HG02798 (cell line): Measurements from ENCODE around the gene SUN1.
"Not testable (repeated sequence)": the region's sequence is repeated elsewhere in the genome, so short reads cannot be mapped to it uniquely, and the experiment has no call there.

Experiments used
- ATAC-seq: cut with Tn5 transposase; IDR thresholded peaks from one replicate; pipeline ENCODE4 v1.9.1; 2021; ENCODE audit warnings: mild to moderate bottlenecking; ENCODE audit not compliant: unreplicated experiment, poor library complexity

SUN1 gene

GRCh38 chr7:854118-854775 is 22.0 kb downstream of the SUN1 start:
- no peak for ATAC-seq

GRCh38 chr7:855686-856369 is 23.6 kb downstream of the SUN1 start:
- ATAC-seq = no peak

- ATAC-seq = no peak
These were observed 24.3 kb downstream of the SUN1 start for GRCh38 chr7:856444-857095.

- ATAC-seq = no peak
These were observed 25.4 kb downstream of the SUN1 start for GRCh38 chr7:857661-858060.

- ATAC-seq = no peak
These were observed 27.2 kb downstream of the SUN1 start for GRCh38 chr7:859359-860030.

GRCh38 chr7:860149-860548 is 27.9 kb downstream of the SUN1 start:
- no peak for ATAC-seq

- ATAC-seq = no peak
These were observed 28.9 kb downstream of the SUN1 start for GRCh38 chr7:861222-861621.

- ATAC-seq = no peak
These were observed 29.9 kb downstream of the SUN1 start for GRCh38 chr7:862157-862556.

GRCh38 chr7:863106-863505 is 30.8 kb downstream of the SUN1 start:
- no peak for ATAC-seq

- no peak for ATAC-seq
These were observed 33.6 kb downstream of the SUN1 start for GRCh38 chr7:865921-866320.

- ATAC-seq = no peak
These were observed 34.7 kb downstream of the SUN1 start for GRCh38 chr7:867001-867405.

GRCh38 chr7:867406-868188 is 35.3 kb downstream of the SUN1 start:
- no peak for ATAC-seq

- no peak for ATAC-seq
These were observed 35.9 kb downstream of the SUN1 start for GRCh38 chr7:868189-868486.

- ATAC-seq = no peak
These were observed 37.1 kb downstream of the SUN1 start for GRCh38 chr7:869348-869747.

- ATAC-seq = no peak
These were observed 39.7 kb downstream of the SUN1 start for GRCh38 chr7:871900-872537.

- ATAC-seq = not testable (repeated sequence)
These were observed 40.4 kb downstream of the SUN1 start for GRCh38 chr7:872685-873084.

- ATAC-seq = no peak
These were observed 41.2 kb downstream of the SUN1 start for GRCh38 chr7:873367-874002.

GRCh38 chr7:874031-874749 is 41.9 kb downstream of the SUN1 start:
- no peak for ATAC-seq

- no peak for ATAC-seq
These were observed 42.8 kb downstream of the SUN1 start for GRCh38 chr7:875051-875450.
